ENCODE data around the gene HHATL.

- TF ChIP-seq EZH2 (IDR thresholded peaks at IDR 0.05) (no peak), POLR2AphosphoS5 (IDR thresholded peaks at IDR 0.05; ENCODE audit: borderline replicate concordance, low read depth, low read length) (no peak), FOXP2 (optimal IDR thresholded peaks at IDR 0.05; ENCODE audit: control extremely low read depth, extremely low read length, insufficient read depth) (no peak)
Measured at GRCh38 chr3:42729404-42730145, 27.0 kb upstream of the HHATL start.
